ENCODE data around the gene SPTBN4.
"Not testable (repeated sequence)": the region's sequence is repeated elsewhere in the genome, so short reads cannot be mapped to it uniquely, and the experiment has no call there.

SPTBN4 gene

DNA sequence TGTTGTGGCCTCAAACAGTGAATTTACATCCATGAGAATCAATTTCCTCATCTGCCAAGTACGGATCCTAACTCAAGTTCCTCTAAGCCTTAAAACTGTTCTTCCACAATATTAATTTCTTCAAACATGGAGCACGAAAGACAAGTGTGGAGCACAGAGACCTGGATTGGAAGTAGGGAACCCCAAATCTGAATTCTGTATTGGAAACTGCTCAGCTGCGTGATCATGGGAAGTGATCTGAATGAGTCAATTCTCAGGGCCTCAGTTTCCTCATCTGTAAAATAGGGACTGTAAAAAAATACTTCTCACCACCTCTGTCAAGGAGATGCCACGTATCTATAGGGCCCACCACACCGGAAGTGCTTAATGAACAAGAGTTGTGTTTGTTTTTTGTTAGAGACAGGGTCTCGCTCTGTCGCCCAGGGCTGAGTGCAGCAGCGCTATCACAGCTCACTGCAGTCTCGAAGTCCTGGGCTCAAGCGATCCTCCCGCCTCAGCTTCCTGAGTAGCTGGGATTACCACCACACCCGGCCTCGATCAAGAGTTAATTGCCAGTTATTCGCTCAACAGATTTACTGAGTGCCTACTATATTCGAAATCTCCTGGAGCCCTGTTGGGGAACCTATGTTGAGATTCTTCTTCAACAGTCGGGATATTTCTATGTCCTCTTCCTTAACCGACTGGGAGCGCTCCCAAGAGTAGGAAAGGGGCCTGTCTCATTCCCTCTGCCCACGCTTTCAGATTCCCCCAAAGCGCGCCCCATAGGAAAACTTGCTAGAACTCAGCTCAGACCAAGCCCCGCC, 24.3 kb upstream of the SPTBN4 start:
- peak; percentile 27 for DNase-seq

DNA sequence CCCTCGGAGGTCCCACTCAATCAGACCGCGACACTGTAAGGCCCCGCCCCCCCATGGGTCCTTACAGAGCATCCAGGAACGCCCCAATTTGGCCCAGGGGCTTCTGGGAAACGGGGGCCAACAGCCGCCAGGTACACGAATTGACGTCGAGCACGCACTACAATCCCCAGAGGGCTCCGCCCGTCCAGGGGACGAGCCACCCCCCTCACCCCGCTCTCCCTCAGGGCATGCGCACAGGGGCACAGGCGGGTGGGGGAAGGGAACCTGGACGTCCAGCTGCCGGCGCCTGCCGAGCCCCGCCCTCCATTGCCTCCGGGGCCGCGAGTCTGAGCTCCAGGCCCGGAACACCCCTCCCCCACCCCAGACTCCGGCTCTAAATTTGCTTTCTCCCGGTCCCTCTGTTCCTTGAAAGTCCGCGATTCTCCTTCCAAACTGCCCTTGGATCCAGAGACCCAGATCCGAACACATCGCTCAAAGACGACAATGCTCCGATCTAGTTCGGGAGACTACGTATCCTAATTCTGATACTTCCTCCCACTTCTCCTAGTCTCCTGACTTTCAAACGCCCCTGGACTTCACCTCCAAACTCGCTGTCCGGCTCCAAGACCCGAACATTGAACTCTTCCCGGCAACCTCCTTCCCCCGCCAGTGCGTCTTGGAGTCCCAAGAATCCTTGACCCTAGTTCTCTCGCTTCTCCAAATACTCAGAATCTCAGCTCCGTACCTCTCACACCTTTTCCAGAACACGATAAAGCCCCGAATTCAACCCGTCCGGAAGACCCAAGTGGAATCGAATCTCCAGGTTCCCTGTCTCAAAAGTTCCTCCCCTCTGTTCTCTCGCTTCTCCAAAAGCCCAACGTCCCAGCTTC, 23.4 kb upstream of the SPTBN4 start:
- DNase-seq: peak; percentile 100

DNA sequence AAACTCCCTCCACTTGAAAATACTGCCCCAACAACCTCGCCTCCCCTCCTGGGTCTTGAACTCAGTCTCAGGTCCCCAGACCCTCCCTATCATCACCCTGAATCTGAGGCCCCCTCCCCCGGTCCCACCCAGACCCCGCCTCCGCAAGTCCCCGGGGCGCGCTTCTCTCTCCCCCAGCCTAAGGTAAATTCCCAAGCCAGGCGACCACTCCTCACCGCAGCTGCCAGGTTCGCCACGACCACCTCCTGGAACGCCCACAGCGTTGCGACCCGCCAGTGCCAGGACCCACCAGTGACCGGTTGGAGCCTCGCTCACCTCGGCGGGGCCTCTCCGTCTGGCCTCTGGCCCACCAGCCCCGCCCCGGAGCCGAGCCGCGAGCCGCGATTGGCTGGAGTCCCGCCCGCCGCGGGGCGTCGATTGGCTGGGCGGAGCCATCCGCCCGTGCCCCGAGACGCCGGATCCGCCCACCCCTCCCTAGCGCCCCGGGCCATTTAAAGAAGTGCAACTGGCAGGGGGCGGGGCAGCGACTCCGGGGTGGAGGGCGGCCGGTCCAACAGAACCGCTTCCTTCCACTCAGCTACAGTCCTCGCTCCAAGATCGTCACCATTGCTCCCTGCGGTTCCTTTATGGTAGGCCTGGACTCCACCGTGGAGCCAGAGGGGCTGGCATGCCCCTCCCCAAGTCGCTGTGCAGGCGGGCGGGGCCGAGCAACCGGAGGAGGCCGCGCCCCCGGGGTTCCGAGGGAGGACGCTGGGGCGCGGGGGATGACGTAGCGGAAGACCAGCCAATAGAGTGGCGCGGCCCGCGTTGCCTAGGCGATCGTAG, 22.6 kb upstream of the SPTBN4 start, which contains the start of gene SERTAD3:
Gene SERTAD3, minus strand, starts transcription at position 336 of the 825 bp plus-strand sequence. CDS start 2,255 bp downstream, outside the sequence.
- DNase-seq: peak; percentile 98

DNA sequence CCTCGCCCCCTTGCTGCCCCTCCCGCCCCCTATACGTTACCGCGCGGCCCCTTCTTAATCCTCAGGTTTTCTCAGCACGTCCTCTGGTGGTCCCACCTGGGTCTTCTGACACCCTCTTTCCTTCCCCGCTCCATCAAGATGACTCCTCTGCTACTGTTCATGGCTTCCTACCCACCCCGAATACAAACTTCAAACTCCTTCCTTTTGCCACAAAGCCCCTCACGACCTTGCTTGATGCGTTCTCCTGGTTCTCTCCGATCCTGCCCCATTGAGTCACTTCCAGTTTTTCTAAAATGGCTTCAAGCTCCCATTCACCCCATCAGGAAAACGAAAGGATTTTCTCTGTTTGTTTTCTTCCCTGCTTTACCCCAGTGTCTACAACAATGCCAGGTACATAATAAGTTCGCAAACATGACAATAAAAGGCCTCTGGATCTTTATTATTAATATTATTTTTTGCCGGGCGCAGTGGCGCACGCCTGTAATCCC, 21.9 kb upstream of the SPTBN4 start:
- no peak for DNase-seq

DNA sequence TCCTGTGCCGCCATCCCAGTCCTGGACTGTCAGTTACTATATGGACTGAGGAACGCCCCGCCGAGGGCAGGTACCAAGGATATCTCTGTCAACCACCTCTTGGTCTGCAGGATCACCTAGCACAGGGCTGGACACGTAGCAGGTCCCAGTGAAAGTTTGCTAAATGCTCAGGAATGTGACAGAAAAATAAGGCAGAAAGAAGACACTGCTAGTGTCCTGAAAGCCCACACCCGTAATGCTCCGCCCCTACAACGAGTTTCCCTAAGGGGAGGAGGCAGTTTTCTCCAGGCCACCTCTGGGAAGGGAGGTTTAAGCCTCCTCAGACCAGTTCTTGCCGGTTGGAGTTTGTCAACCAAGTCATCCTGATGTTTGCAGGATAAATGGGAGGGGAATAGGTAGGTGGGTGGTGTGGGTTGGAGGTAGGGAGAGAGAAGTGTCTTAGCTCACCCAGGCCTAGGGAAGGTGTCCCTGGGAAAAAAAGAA, 21.0 kb upstream of the SPTBN4 start:
- DNase-seq: no peak

DNA sequence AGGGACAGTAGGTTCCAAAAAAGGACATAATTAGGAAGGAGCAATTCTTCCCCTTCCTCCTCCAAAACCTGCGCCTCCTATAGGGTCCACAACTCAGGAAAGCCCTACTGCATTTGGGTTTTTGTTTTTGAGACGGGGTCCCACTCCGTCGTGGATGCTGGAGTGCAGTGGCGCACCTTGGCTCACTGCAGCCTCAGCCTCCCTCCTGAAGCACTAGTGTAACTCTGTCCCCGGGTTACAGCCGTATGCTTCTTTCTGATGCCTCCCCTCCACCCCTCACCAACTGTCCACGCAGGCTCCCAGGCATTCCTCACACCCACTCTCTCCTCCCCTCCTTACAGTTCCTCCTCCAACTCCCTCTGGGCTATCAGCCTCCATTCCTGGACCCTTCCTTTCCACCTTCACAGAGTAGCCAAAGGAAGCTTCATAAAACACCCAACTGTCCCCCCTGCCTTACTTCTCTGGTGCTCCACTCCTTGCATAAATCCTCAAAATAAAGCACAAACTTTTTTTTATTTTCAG, 20.5 kb upstream of the SPTBN4 start:
- no peak for DNase-seq

DNA sequence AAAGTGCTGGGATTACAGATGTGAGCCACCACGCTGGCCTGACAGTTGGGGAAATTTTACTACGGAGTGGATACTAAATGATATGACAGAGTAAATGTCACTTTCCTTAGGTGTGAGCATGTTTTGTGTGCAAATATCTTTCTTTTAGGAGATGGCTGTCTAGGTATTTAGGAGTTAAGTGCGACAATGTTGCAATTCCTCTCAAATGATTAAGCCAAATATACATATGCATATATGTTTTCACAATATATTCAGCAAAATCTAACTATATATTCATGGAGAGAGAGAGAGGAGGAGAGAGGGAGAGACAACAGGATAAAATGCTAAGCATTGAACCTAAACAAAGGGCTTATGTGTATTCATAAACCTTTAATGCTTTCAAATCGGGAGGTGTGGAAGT, 17.3 kb upstream of the SPTBN4 start:
- DNase-seq: no peak

DNA sequence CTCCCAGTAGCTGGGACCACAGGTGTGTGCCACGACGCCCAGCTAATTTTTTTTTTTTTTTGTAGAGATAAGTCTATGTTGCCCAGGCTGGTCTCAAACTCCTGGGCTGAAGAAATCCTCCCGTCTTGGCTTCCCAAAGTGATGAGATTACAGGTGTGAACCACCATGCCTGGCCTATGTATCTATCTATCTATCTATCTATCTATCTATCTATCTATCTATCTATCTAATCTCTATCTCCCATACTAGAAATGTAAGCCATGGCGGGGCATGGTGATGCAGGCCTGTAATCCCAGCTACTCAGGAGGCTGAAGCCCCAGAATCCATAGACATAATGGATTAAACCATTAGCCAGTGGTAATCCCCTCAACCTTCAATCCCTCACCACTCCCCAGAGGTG, 16.1 kb upstream of the SPTBN4 start:
- no peak for DNase-seq

DNA sequence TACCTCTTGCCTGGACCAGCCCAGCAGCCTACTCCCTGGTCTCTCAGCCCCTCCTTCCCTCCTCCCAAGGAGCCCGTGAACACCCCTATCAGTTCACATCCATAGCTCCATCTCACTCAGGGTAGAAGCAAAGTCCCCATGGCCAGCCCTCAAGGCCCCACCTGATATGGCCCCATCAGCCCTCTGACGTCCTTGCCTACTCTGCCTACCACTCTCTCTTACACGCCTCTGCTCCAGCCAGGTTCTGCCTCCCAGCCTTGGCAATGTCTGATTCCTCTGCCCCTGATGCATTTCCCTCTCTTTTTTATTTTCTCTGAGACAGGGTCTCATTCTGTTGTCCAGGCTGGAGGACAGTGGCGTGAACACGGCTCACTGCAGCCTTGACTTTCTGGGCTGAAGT, 14.8 kb upstream of the SPTBN4 start:
- DNase-seq: no peak

DNA sequence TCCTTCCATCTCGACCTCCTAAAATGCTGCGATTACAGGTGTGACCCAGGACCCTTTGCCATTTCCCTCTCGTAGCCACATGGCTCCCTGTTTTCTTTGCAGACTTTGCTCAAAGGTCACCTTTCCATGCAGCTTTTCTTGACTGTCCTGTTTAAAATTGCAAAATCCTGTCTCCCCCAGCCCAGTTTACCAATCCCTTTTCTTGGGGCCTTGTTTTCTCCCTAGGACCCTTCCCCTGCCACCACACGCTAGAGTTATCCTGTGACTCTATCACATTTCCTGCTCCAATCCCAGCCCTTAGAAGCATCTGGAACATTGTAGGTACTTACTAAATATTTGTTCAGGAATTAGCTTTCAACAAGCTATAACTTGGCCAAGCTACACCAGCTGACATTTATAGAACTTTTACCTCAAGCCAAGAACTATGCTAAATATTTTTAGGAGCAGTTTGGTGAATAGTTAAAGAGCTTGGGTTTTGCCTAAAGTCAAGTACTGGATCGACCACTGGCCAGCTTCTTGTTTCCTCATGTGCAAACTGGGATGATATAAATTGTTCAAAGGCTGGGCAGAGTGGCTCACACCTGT, 13.6 kb upstream of the SPTBN4 start:
- no peak for DNase-seq

DNA sequence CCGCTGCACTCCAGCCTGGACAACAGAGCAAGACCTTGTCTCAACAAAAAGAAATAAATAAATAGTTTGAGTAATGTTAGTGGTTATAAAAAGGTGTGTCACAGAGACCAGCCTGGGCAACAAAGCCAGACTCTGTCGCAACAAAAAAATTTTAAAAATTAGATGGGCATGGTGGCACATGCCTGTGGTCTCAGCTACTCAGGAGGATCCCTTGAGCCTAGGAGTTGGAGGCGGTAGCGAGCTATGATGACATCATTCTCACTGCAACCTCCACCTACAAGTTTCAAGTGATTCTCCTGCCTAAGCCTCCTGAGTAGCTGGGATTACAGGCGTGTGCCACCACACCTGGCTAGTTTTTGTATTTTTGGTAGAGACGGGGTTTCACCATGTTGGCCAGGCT, 12.9 kb upstream of the SPTBN4 start:
- DNase-seq: not testable (repeated sequence)

DNA sequence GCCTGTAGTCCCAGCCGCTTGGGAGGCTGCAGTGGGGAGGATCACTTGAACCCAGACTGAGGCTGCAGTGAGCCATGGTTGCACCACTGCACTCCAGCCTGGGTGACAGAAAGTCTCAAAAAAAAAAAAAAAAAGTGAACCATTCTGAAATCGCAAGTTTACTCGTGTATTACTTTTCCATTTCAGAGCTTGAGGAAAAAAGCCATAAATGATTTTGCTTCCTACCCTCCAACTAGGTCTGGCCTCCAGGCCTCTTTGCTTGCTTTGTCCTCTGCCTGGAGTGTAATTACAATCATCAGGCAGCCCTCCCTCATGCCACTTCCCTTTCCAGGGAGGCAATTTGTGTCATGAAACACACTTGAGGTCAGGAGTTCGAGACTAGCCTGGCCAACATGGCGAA, 9.8 kb upstream of the SPTBN4 start:
- DNase-seq: no peak

DNA sequence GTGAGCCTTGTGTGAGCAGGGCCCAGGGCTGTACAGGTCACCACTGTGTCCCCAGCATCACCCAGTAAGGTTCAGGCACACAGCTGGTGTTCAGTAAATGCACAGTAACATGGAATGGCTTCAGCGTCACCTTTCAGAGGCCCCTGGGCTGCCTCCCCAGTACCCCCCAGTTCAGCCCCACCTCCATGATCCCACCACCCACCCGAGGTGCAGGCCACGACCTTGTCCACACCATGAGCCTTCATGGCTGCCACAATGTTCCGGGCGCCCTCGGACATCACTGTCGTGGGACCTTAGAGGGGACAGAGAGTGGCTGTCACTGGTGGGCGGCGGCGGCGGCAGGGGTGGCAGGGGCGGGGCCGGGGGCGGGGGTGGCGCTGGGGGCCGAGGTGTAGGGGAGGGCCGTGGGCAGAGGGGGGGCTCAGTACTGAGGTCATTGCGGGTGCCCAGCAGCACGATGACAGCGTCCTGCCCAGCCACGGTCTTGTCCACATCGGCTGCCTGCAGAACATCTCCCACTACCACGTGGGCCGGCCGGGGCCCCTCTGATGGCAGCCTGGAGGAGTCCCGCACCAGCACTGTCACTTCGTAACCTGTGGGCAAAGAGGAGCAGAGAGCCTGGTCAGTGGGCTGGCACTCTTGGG, 8.7 kb upstream of the SPTBN4 start:
- DNase-seq: no peak

DNA sequence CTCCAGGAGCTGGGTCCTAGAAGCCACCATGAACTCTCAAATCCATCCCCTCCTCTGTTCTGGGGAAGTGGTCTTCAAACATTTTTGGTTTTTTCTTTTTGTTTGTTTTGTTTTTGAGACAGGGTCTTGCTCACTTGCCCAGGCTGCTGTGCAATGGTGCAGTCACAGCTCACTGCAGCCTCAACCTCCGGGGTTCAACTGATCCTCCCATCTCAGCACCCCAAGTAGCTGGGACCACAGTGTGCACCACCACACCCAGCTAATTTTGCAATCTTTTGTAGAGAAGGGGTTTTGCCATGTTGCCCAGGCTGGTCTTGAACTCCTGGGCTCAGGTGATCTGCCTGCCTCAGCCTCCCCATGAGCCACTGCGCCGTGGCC, 8.2 kb upstream of the SPTBN4 start:
- DNase-seq: no peak

DNA sequence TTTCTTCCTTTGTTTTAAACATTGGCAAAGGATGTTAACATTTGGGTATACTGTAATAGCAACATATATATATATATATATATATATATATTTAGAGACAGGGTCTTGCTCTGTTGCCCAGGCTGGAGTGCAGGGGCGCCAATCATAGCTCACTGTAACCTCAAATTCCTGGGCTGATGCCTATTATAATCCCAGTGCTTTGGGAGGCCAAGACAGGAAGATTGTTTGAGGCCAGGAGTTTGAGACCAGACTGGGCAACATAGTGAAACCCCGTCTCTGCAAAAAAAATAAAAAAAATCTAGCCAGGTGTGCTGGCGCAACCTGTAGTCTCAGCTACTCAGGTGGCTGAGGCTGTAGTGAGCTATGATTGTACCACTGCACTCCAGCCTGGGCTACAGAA, 6.6 kb upstream of the SPTBN4 start:
- no peak for DNase-seq

DNA sequence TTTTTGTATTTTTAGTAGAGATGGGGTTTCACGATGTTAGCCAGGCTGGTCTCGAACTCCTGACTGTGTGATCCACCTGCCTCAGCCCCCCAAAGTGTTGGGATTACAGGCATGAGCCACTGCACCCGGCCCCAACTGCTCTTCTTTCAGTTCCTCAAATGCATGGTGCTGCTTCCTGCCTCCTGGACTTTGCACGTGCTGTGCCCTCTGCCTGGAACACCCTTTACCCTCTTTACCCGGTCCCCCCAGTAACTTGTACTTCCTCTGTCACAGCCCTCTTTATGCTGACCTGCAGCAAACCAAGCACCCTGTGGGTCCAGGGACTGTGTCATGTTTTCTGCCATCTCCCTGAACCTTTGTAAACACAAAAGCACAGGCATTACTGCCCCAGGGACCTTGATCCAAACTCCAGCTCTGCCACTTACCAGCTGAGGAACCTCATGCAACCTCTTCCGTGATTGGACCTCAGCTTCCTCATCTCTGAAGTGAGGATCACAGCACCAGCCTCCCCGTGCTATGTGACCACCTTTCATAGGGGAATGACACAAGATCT, 5.1 kb upstream of the SPTBN4 start:
- no peak for DNase-seq

DNA sequence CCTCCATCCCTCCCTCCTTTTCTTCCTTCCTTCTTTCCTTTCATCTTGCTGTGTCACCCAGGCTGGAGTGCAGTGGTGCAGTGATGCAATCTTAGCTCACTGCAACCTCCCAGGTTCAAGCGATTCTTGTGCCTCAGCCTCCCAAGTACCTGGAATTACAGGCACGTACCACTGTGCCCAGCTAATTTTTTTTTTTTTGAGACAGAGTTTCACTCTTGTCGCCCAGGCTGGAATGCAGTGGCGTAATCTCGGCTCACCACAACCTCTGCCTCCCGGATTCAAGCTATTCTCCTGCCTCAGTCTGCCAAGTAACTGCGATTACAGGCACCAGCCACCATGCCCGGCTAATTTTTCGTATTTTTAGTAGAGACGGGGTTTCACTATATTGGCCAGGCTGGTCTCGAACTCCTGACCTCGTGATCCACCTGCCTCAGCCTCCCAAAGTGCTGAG, 3.2 kb upstream of the SPTBN4 start:
- DNase-seq: not testable (repeated sequence)

DNA sequence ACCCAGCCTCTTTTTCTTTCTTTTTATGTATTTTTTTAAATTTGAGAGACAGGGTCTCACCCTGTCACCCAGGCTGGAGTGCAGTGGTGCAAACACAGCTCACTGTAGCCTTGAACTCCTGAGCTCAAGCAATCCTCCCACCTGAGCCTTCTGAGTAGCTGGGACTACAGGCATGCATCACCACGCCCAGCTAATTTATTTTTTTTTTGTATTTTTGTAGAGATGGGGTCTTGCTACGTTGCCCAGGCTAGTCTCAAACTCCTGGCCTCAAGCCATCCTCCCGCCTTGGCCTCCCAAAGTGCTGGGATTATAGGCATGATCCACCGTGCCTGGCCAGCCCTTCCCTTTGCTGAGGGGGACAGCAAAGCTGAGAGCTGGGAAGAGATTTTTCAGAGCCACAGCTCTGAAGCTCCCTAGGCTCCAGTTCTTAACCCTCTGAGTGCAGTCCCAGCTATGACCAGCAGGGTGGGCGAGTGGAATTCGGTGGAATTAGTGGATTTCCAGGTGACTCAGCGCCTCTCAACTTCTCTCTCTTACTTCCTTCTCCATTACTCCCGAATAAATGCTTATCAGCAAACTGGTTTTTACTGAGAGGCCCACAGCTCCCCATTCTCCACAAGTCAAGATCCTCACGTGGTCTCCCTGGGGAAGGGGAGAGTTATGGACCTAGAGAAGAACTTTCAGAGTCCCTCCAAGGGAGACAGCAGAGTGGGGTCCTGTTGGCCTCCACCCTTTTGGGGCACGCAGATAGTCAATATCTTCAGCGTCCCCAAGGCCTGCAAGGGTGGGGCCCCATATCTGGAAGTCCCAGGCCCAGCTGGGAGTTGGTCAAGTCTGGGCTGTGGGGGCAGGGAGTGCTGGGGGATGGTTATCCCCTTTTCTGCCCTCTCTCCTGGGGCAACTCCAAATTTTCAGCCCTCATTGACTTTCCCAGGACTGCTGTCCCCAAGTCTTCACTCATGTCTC, 2.5 kb upstream of the SPTBN4 start:
- DNase-seq: peak; percentile 86

DNA sequence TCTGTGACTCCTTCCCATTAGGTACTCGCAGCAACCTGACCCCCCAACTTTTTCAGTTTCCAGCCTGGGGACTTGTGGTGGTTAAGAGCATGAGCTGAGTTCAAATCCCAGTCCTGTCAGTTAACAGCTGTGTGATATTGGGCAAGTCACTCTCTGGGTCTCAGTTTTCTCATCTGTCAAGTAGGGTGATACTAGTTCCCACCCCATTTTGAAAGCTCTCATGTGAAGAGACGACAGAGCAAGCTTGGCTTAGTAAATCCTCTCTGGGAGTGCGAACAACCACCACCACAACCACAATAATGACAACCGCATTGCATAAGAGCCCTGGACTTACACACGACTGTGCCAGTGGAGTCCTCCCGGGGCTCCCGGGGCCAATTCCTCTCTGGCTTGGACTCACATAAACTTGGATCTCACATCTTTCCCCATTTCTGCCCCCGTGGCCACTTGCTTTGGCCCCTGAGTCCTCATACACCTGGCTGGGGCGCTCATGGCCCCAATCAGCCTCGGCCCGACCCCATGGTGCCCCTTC, 1.7 kb upstream of the SPTBN4 start:
- DNase-seq: no peak
